Tibial artery (tissue), 4 donors: ENCODE data around the gene HIVEP1.
"Not testable (repeated sequence)": the region's sequence is repeated elsewhere in the genome, so short reads cannot be mapped to it uniquely, and the experiment has no call there.

Experiments
- DNase-seq, 2 donors: peaks; one replicate each; pipeline ENCODE4 v3.0.0-alpha.2; 2019
- H3K27ac ChIP-seq, 2 donors: fragments of 200-600 bp; sonication (generic) in 1 of 2; 1 replicate in 1 of 2; 2 replicates in 1 of 2; pipeline ENCODE4 v1.5.1; 2018 to 2019; ENCODE audit warnings: mild to moderate bottlenecking in 1 of 2
- H3K27me3 ChIP-seq, 2 donors: fragments of 200-600 bp; sonication (generic) in 1 of 2; one replicate each; pipeline versions ENCODE4 v1.5.1 to v1.6.0; 2016 to 2019
- H3K36me3 ChIP-seq, 3 donors: fragments of 200-600 bp; sonication (generic) in 2 of 3; one replicate each; pipeline ENCODE4 v1.5.1; 2016 to 2019; ENCODE audit warnings: mild to moderate bottlenecking in 2 of 3
- H3K4me1 ChIP-seq, 4 donors: fragments of 200-600 bp; sonication (generic) in 2 of 4; 1 replicate in 3 of 4; 2 replicates in 1 of 4; pipeline ENCODE4 v1.5.1; 2016 to 2019
- H3K4me3 ChIP-seq, 2 donors: fragments of 200-600 bp; sonication (generic) in 1 of 2; 1 replicate in 1 of 2; 2 replicates in 1 of 2; pipeline ENCODE4 v1.5.1; 2018 to 2019; ENCODE audit warnings: mild to moderate bottlenecking in 2 of 2
- H3K9me3 ChIP-seq, 3 donors: fragments of 200-600 bp; sonication (generic) in 1 of 3; one replicate each; pipeline ENCODE4 v1.5.1; 2016 to 2019
- CTCF ChIP-seq, 2 experiments: fragments of 200-600 bp in 1 of 2; fragments of 450-650 bp in 1 of 2; IDR thresholded peaks; one replicate each; pipeline ENCODE4 v1.5.1; 2017 to 2019; ENCODE audit warnings: antibody characterized with exemption in 2 of 2, mild to moderate bottlenecking in 1 of 2, moderate library complexity in 1 of 2
- intact Hi-C: fragments of 100-400 bp; cut with DNase I; formaldehyde crosslinking; loops from one replicate; pipeline ENCODE4 v1.15.0; 2023; ENCODE audit warnings: low total_unique reads

HIVEP1 gene

GRCh38 chr6:12102350-12102749 lies 90.2 kb downstream of the HIVEP1 start:
- intact Hi-C loops: no loop called here
- TF ChIP-seq CTCF (IDR thresholded peaks at IDR 0.05): no peak
- H3K36me3 ChIP-seq: no peaks in the 10 kb centered on the region
- H3K4me1 ChIP-seq: no peaks in the 10 kb centered on the region
- H3K9me3 ChIP-seq: peaks cover 0 to 5% (median 0%) of the 10 kb centered on the region in 3 donors
- H3K27me3 ChIP-seq: no peaks in the 10 kb centered on the region
- no peak overlapping the region for H3K4me3 ChIP-seq
- no peak overlapping the region for H3K27ac ChIP-seq
- no peak for DNase-seq

GRCh38 chr6:12103158-12103557 lies 91.0 kb downstream of the HIVEP1 start:
- Histone ChIP-seq H3K4me1 (no peaks in the 10 kb centered on the region), H3K9me3 (peaks cover 0 to 5% (median 0%) of the 10 kb centered on the region in 3 donors), H3K27me3 (no peaks in the 10 kb centered on the region), H3K4me3 (no peak overlapping the region), H3K27ac (no peak overlapping the region), H3K36me3 (peaks cover 0 to under 1% (median 0%) of the 10 kb centered on the region in 3 donors)
- DNase-seq: no peak
- intact Hi-C loops: no loop called here
- no peak for TF ChIP-seq CTCF (IDR thresholded peaks at IDR 0.05)

GRCh38 chr6:12105271-12105670 lies 93.2 kb downstream of the HIVEP1 start:
- peaks cover 0 to 5% (median 0%) of the 10 kb centered on the region in 3 donors for H3K9me3 ChIP-seq
- H3K36me3 ChIP-seq: peaks cover 6 to 14% (median 6%) of the 10 kb centered on the region in 3 donors
- no peak for DNase-seq
- no peaks in the 10 kb centered on the region for H3K4me1 ChIP-seq
- no peak overlapping the region for H3K27ac ChIP-seq
- H3K27me3 ChIP-seq: no peaks in the 10 kb centered on the region
- intact Hi-C loops: no loop called here
- H3K4me3 ChIP-seq: no peak overlapping the region
- no peak for TF ChIP-seq CTCF (IDR thresholded peaks at IDR 0.05)

- H3K4me3 ChIP-seq, H3K27ac ChIP-seq, H3K9me3 ChIP-seq, intact Hi-C loops, H3K4me1 ChIP-seq, DNase-seq, H3K27me3 ChIP-seq: not testable (repeated sequence)
- peaks cover 6 to 27% (median 6%) of the 10 kb centered on the region in 3 donors for H3K36me3 ChIP-seq
Measured at GRCh38 chr6:12108376-12108775, 96.3 kb downstream of the HIVEP1 start.

DNA sequence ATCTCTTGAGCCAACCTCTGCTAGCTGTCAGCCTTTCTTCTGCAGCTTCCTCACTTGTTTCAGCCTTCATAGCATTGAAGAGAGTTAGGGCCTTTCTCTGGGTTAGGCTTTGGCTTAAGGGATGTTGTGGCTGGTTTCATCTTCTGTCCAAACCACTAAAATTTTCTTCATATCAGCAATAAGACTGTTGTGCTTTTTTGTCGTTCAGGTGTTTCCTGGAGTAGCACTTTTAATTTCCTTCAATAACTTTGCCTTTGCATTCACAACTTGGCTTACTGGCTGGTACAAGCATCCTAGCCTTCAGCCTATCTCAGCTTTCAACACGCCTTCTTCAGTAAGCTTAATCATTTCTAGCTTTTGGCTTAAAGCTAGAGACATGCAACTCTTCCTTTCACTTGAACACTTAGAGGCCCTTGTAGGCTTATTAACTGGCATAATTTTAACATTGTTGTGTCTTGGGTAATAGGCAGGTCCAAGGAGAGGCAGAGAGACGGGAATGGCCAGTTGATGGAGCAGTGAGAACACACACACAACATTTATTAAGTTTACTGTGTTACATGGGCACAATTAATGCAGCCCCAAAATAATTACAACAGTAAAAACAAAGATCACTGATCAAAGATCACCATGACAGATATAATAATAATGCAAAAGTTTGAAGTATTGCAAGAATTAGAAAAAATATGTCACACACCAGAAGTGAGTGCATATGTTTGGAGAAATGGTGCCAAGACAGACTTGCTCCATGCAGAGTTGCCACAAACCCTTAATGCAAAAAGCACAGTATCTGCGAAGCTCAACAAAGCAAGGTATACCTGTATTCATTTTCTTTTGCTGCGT lies 98.6 kb downstream of the HIVEP1 start:
- H3K27ac ChIP-seq: no peak overlapping the region
- no peak for DNase-seq
- no peak for TF ChIP-seq CTCF (IDR thresholded peaks at IDR 0.05)

DNA sequence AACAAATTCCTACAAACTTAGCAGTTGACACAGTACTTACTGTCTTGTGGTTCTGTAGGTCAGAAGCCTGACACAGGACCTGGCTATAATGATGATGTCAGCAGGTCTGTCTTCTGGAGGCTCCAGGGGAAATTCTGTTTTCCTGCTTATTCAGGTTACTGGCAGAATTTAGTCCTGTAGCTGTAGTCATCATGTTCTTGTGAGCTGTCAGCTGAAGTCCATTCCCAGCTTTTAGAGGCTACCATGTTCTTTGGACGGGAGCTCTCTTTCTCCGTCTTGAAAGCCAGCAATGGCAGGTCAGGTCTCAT lies 99.2 kb downstream of the HIVEP1 start:
- Histone ChIP-seq H3K4me3 (no peak overlapping the region), H3K36me3 (peaks cover 6 to 28% (median 6%) of the 10 kb centered on the region in 3 donors), H3K27ac (no peak overlapping the region), H3K4me1 (no peaks in the 10 kb centered on the region), H3K9me3 (no peaks in the 10 kb centered on the region), H3K27me3 (no peaks in the 10 kb centered on the region)
- TF ChIP-seq CTCF (IDR thresholded peaks at IDR 0.05): no peak
- no peak for DNase-seq
- intact Hi-C loops: no loop called here

More for the DNA sequence above, 98.6 kb downstream of the HIVEP1 start:
- intact Hi-C loops: no loop called here
- Histone ChIP-seq H3K4me3 (no peak overlapping the region), H3K4me1 (no peaks in the 10 kb centered on the region), H3K36me3 (peaks cover 6 to 27% (median 6%) of the 10 kb centered on the region in 3 donors), H3K27me3 (no peaks in the 10 kb centered on the region), H3K9me3 (no peaks in the 10 kb centered on the region)
